GM23248 (cell line): Measurements from ENCODE around the gene PAN2. TPM values are rescaled to one million over a fixed set of nuclear protein-coding genes. Genes with fewer than 3 reads are reported as not detected.

ENCODE experiments used
- DNase-seq: peaks from one replicate; pipeline ENCODE4 v3.0.0-alpha.2; 2015
- H2AFZ ChIP-seq: fragments of 200-600 bp; sonication (generic); 2 replicates; pipeline ENCODE4 v1.6.1; 2016; ENCODE audit warnings: antibody characterized with exemption
- H3F3A ChIP-seq: fragments of 200-600 bp; sonication (generic); 2 replicates; pipeline ENCODE4 v1.6.1; 2016; ENCODE audit warnings: mild to moderate bottlenecking, antibody characterized with exemption, mixed run types; ENCODE audit not compliant: insufficient read depth
- H3K27ac ChIP-seq: fragments of 200-600 bp; sonication (generic); 2 replicates; pipeline ENCODE4 v1.5.1; 2016; ENCODE audit warnings: mild to moderate bottlenecking
- H3K27me3 ChIP-seq: fragments of 200-600 bp; sonication (generic); replicated peaks from 2 replicates; pipeline ENCODE4 v1.6.1; 2016; ENCODE audit warnings: mild to moderate bottlenecking; ENCODE audit not compliant: insufficient read depth
- H3K36me3 ChIP-seq: fragments of 200-600 bp; sonication (generic); 2 replicates; pipeline ENCODE4 v1.6.1; 2016; ENCODE audit warnings: low read depth, mild to moderate bottlenecking
- H3K4me1 ChIP-seq: fragments of 200-600 bp; sonication (generic); 2 replicates; pipeline ENCODE4 v1.6.1; 2016; ENCODE audit warnings: mild to moderate bottlenecking; ENCODE audit not compliant: insufficient read depth
- H3K4me2 ChIP-seq: fragments of 200-600 bp; sonication (generic); one replicate; pipeline ENCODE4 v1.6.1; 2016; ENCODE audit warnings: mild to moderate bottlenecking; ENCODE audit not compliant: unreplicated experiment
- H3K4me3 ChIP-seq: fragments of 200-600 bp; sonication (generic); 2 replicates; pipeline ENCODE4 v1.5.1; 2016; ENCODE audit warnings: mild to moderate bottlenecking
- H3K79me2 ChIP-seq: fragments of 200-600 bp; sonication (generic); 2 replicates; pipeline ENCODE4 v1.6.1; 2016; ENCODE audit warnings: mild to moderate bottlenecking; ENCODE audit not compliant: insufficient read depth
- H3K9ac ChIP-seq: fragments of 200-600 bp; sonication (generic); 2 replicates; pipeline ENCODE4 v1.6.1; 2016; ENCODE audit warnings: mild to moderate bottlenecking
- H3K9me2 ChIP-seq: fragments of 200-600 bp; sonication (generic); 2 replicates; pipeline ENCODE4 v1.6.1; 2016; ENCODE audit warnings: mixed run types, mild to moderate bottlenecking, moderate library complexity; ENCODE audit not compliant: insufficient read depth
- H3K9me3 ChIP-seq: fragments of 200-600 bp; sonication (generic); one replicate; pipeline ENCODE4 v1.6.1; 2017; ENCODE audit warnings: low read depth
- H4K20me1 ChIP-seq: fragments of 200-600 bp; sonication (generic); 2 replicates; pipeline ENCODE4 v1.6.0; 2016; ENCODE audit not compliant: insufficient read depth
- EZH2 ChIP-seq: fragments of 200-600 bp; sonication (generic); IDR thresholded peaks from 2 replicates; pipeline ENCODE4 v1.6.1; 2018; ENCODE audit warnings: antibody characterized with exemption, mild to moderate bottlenecking; ENCODE audit not compliant: insufficient read depth, poor library complexity, severe bottlenecking
- EZH2phosphoT487 ChIP-seq: fragments of 200-600 bp; sonication (generic); IDR thresholded peaks from 2 replicates; pipeline ENCODE4 v1.6.1; 2018; ENCODE audit warnings: antibody characterized with exemption, moderate library complexity, mild to moderate bottlenecking, low read depth; ENCODE audit not compliant: insufficient read depth
- WGBS, 2 experiments: methylation state at CpG; one replicate each; pipeline ENCODE4 v1.1.6; 2015 to 2017; ENCODE audit warnings: low lambda C conversion rate in 2 of 2, low coverage in 1 of 2; ENCODE audit errors: missing lambda C conversion rate in 2 of 2; 5-methylcytosine and 5-hydroxymethylcytosine counted together
- in situ Hi-C: fragments of 300-500 bp; cut with MboI; formaldehyde crosslinking; loops from 2 replicates; pipeline ENCODE4 v1.15.0; 2020
- polyA plus RNA-seq: library from polyadenylated mRNA; unstranded; fragments of >200 nt; fragmentation: Nextera tagmentation; extraction: Ambion mirVana; gene quantifications from 2 replicates; pipeline ENCODE4 v1.2.1, GENCODE V29; 2016
- total RNA-seq: library from RNA; depleted of rRNA; stranded (reverse); fragments of >200 nt; shearing (Covaris generic); gene quantifications from 2 replicates; pipeline ENCODE4 v1.2.3, GENCODE V29; 2014; rRNA removed

Gene PAN2
- total RNA-seq (20.2 and 22.1 TPM in 2 replicates), polyA plus RNA-seq (7.2 and 9.1 TPM in 2 replicates)

GRCh38 chr12:56333679-56334489, at the start of gene PAN2:
PAN2 (minus strand) TSS chr12:56334000; CDS start chr12:56333094, 906 bp downstream.
- H3K4me2 ChIP-seq: peak within 1 kb of the TSS; percentile 88
- H3K36me3 ChIP-seq: no peaks in the 10 kb centered on the region
- H3K4me3 ChIP-seq: peak within 1 kb of the TSS; percentile 77
- peak within 1 kb of the TSS; percentile 92 for H2AFZ ChIP-seq
- no peak for TF ChIP-seq EZH2
- no peak for TF ChIP-seq EZH2phosphoT487
- no peaks in the 10 kb centered on the region for H3K79me2 ChIP-seq
- 0 out of 2 replicates have a peak, but pooled peaks cover 6% of the 10 kb centered on the region for H3K4me1 ChIP-seq
- H3K27ac ChIP-seq: peak within 1 kb of the TSS; percentile 94
- peak within 1 kb of the TSS; percentile 92 for H3K9ac ChIP-seq
- no peaks in the 10 kb centered on the region for H3K9me3 ChIP-seq
- no peaks in the 10 kb centered on the region for H4K20me1 ChIP-seq
- in situ Hi-C loops: no loop called here
- peak; percentile 98 for DNase-seq
- H3K27me3 ChIP-seq: no peaks in the 10 kb centered on the region
- 0 out of 2 replicates have a peak, but pooled peaks cover 9% of the 10 kb centered on the region for H3F3A ChIP-seq
- WGBS, 2 experiments: 1% methylated on average over 42 to 45 of the region's 45 CpGs
- no peaks in the 10 kb centered on the region for H3K9me2 ChIP-seq

- Histone ChIP-seq H3K27ac (no peak overlapping the region), H3F3A (no peaks in the 10 kb centered on the region), H3K36me3 (no peaks in the 10 kb centered on the region), H3K9ac (no peak overlapping the region), H3K4me3 (no peak overlapping the region), H3K27me3 (no peaks in the 10 kb centered on the region), H3K9me2 (no peaks in the 10 kb centered on the region), H4K20me1 (no peaks in the 10 kb centered on the region), H3K9me3 (no peaks in the 10 kb centered on the region), H3K4me1 (peaks cover 11% of the 10 kb centered on the region; the same call in 1 of the 2 replicates), H2AFZ (no peak overlapping the region), H3K4me2 (no peak overlapping the region), H3K79me2 (no peaks in the 10 kb centered on the region)
- 79 to 86% methylated on average over 16 of the region's 16 CpGs for WGBS, 2 experiments
- no peak for TF ChIP-seq EZH2
- TF ChIP-seq EZH2phosphoT487: no peak
- DNase-seq: no peak
- in situ Hi-C loops: no loop called here
Observed at GRCh38 chr12:56382611-56383010, 48.8 kb upstream of the PAN2 start.

GRCh38 chr12:56377989-56378316, 44.2 kb upstream of the PAN2 start:
- Histone ChIP-seq H3K4me1 (no peaks in the 10 kb centered on the region), H3K27ac (no peak overlapping the region), H3K27me3 (no peaks in the 10 kb centered on the region), H3K36me3 (no peaks in the 10 kb centered on the region), H3F3A (no peaks in the 10 kb centered on the region), H3K4me2 (no peak overlapping the region), H3K9ac (no peak overlapping the region), H4K20me1 (no peaks in the 10 kb centered on the region), H3K4me3 (no peak overlapping the region), H2AFZ (peak overlapping the region; percentile 42; the same call in 1 of the 2 replicates), H3K79me2 (no peaks in the 10 kb centered on the region), H3K9me3 (no peaks in the 10 kb centered on the region), H3K9me2 (no peaks in the 10 kb centered on the region)
- no peak for DNase-seq
- no peak for TF ChIP-seq EZH2phosphoT487
- no peak for TF ChIP-seq EZH2
- 93 to 100% methylated on average over 1 of the region's 1 CpG for WGBS, 2 experiments
- in situ Hi-C loops: no loop called here

GRCh38 chr12:56377310-56377988, 43.6 kb upstream of the PAN2 start:
- no peaks in the 10 kb centered on the region for H3K79me2 ChIP-seq
- no peak overlapping the region for H3K9ac ChIP-seq
- TF ChIP-seq EZH2: no peak
- TF ChIP-seq EZH2phosphoT487: no peak
- H3K9me3 ChIP-seq: no peaks in the 10 kb centered on the region
- H3K27me3 ChIP-seq: no peaks in the 10 kb centered on the region
- H3F3A ChIP-seq: no peaks in the 10 kb centered on the region
- 71 to 75% methylated on average over 4 of the region's 4 CpGs for WGBS, 2 experiments
- H2AFZ ChIP-seq: peak overlapping the region; percentile 42; the same call in 1 of the 2 replicates
- no peaks in the 10 kb centered on the region for H3K36me3 ChIP-seq
- in situ Hi-C loops: no loop called here
- no peak overlapping the region for H3K4me2 ChIP-seq
- H3K9me2 ChIP-seq: no peaks in the 10 kb centered on the region
- H4K20me1 ChIP-seq: no peaks in the 10 kb centered on the region
- no peak overlapping the region for H3K4me3 ChIP-seq
- H3K27ac ChIP-seq: no peak overlapping the region
- DNase-seq: peak; percentile 66
- H3K4me1 ChIP-seq: no peaks in the 10 kb centered on the region
